ENCODE results near the gene IGF1R. TPM values are rescaled to one million over a fixed set of nuclear protein-coding genes. Genes with fewer than 3 reads are reported as not detected.

IGF1R gene
- total RNA-seq, 1 experiment from 2014 or later: 125 TPM

DNA sequence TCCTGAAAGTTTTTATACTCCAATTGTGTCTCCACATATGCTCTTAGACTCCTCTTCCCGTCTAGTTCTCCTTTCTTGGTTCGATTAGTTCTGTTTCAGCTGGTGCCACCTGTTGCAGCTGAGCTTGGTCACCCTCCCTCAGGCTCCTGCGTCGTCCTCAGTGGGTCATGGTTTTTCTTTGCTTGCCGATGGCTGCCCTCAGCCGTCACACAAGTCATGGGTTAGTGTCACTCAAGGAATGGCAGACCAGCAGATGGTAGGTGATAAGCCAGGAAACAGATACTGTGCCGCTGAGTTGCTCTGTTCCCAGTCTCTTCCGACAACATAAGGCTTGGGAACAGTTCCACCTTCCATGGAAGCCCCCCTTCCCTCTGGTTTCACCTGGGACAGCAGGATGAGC, 109.9 kb downstream of the IGF1R start:
- Mint-ChIP-seq H3K27ac (peak overlapping the region; percentile 82), H3K27me3 (ENCODE audit: low read depth) (no peaks in the 10 kb centered on the region), H3K9me3 (peaks cover 5% of the 10 kb centered on the region; the same call in 1 of the 2 replicates), H3K4me1 (peaks cover 61% of the 10 kb centered on the region), H3K4me3 (no peak overlapping the region), H3K36me3 (peaks cover 6% of the 10 kb centered on the region)
- ATAC-seq (no peak), DNase-seq (ENCODE audit: low spot score) (no peak)
- ChIA-PET CTCF (interaction anchor here (0.5 kb wide), 1 partner anchor 86 kb away, joined by 3 read pairs; no protein-coding TSS in a partner anchor), POLR2A (interaction anchor here (0.6 kb wide), 1 partner anchor 91 kb away, joined by 3 read pairs; no protein-coding TSS in a partner anchor)
- TF ChIP-seq, protein P1, sequence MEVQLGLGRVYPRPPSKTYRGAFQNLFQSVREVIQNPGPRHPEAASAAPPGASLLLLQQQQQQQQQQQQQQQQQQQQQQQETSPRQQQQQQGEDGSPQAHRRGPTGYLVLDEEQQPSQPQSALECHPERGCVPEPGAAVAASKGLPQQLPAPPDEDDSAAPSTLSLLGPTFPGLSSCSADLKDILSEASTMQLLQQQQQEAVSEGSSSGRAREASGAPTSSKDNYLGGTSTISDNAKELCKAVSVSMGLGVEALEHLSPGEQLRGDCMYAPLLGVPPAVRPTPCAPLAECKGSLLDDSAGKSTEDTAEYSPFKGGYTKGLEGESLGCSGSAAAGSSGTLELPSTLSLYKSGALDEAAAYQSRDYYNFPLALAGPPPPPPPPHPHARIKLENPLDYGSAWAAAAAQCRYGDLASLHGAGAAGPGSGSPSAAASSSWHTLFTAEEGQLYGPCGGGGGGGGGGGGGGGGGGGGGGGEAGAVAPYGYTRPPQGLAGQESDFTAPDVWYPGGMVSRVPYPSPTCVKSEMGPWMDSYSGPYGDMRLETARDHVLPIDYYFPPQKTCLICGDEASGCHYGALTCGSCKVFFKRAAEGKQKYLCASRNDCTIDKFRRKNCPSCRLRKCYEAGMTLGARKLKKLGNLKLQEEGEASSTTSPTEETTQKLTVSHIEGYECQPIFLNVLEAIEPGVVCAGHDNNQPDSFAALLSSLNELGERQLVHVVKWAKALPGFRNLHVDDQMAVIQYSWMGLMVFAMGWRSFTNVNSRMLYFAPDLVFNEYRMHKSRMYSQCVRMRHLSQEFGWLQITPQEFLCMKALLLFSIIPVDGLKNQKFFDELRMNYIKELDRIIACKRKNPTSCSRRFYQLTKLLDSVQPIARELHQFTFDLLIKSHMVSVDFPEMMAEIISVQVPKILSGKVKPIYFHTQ (CRISPR knock-in tag; IDR thresholded peaks at IDR 0.05): no peak
- no peak for TF ChIP-seq NFATC4 (CRISPR knock-in tag; IDR thresholded peaks at IDR 0.05)
- TF ChIP-seq ELF4 (CRISPR knock-in tag; IDR thresholded peaks at IDR 0.05; ENCODE audit: low read depth): no peak
- no peak for TF ChIP-seq TEAD4 (CRISPR knock-in tag; IDR thresholded peaks at IDR 0.05)
- TF ChIP-seq MAX (CRISPR knock-in tag; IDR thresholded peaks at IDR 0.05): no peak
- no peak for TF ChIP-seq GABPB1 (CRISPR knock-in tag; IDR thresholded peaks at IDR 0.05)
- no peak for TF ChIP-seq SOX15 (CRISPR knock-in tag; IDR thresholded peaks at IDR 0.05)
- no peak for TF ChIP-seq FOXK1 (CRISPR knock-in tag; IDR thresholded peaks at IDR 0.05)
- TF ChIP-seq NR1H2 (CRISPR knock-in tag; IDR thresholded peaks at IDR 0.05): no peak
- TF ChIP-seq ZNF396 (CRISPR knock-in tag; IDR thresholded peaks at IDR 0.05; ENCODE audit: borderline replicate concordance): no peak
- TF ChIP-seq MXD4 (CRISPR knock-in tag; IDR thresholded peaks at IDR 0.05; ENCODE audit: borderline replicate concordance): no peak
- no peak for TF ChIP-seq EMX1 (CRISPR knock-in tag; IDR thresholded peaks at IDR 0.05)
- TF ChIP-seq, protein P2, sequence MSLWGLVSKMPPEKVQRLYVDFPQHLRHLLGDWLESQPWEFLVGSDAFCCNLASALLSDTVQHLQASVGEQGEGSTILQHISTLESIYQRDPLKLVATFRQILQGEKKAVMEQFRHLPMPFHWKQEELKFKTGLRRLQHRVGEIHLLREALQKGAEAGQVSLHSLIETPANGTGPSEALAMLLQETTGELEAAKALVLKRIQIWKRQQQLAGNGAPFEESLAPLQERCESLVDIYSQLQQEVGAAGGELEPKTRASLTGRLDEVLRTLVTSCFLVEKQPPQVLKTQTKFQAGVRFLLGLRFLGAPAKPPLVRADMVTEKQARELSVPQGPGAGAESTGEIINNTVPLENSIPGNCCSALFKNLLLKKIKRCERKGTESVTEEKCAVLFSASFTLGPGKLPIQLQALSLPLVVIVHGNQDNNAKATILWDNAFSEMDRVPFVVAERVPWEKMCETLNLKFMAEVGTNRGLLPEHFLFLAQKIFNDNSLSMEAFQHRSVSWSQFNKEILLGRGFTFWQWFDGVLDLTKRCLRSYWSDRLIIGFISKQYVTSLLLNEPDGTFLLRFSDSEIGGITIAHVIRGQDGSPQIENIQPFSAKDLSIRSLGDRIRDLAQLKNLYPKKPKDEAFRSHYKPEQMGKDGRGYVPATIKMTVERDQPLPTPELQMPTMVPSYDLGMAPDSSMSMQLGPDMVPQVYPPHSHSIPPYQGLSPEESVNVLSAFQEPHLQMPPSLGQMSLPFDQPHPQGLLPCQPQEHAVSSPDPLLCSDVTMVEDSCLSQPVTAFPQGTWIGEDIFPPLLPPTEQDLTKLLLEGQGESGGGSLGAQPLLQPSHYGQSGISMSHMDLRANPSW (CRISPR knock-in tag; conservative IDR thresholded peaks at IDR 0.05; ENCODE audit: low read depth): no peak
- TF ChIP-seq, protein P3, sequence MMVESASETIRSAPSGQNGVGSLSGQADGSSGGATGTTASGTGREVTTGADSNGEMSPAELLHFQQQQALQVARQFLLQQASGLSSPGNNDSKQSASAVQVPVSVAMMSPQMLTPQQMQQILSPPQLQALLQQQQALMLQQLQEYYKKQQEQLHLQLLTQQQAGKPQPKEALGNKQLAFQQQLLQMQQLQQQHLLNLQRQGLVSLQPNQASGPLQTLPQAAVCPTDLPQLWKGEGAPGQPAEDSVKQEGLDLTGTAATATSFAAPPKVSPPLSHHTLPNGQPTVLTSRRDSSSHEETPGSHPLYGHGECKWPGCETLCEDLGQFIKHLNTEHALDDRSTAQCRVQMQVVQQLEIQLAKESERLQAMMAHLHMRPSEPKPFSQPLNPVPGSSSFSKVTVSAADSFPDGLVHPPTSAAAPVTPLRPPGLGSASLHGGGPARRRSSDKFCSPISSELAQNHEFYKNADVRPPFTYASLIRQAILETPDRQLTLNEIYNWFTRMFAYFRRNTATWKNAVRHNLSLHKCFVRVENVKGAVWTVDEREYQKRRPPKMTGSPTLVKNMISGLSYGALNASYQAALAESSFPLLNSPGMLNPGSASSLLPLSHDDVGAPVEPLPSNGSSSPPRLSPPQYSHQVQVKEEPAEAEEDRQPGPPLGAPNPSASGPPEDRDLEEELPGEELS (CRISPR knock-in tag; IDR thresholded peaks at IDR 0.05): no peak
- no peak for TF ChIP-seq FOXJ3 (CRISPR knock-in tag; IDR thresholded peaks at IDR 0.05; ENCODE audit: borderline replicate concordance)
- TF ChIP-seq RELA (CRISPR knock-in tag; IDR thresholded peaks at IDR 0.05; ENCODE audit: borderline replicate concordance): no peak
- no peak for TF ChIP-seq CREB1 (CRISPR knock-in tag; IDR thresholded peaks at IDR 0.05)
- TF ChIP-seq, protein P4, sequence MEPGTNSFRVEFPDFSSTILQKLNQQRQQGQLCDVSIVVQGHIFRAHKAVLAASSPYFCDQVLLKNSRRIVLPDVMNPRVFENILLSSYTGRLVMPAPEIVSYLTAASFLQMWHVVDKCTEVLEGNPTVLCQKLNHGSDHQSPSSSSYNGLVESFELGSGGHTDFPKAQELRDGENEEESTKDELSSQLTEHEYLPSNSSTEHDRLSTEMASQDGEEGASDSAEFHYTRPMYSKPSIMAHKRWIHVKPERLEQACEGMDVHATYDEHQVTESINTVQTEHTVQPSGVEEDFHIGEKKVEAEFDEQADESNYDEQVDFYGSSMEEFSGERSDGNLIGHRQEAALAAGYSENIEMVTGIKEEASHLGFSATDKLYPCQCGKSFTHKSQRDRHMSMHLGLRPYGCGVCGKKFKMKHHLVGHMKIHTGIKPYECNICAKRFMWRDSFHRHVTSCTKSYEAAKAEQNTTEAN (CRISPR knock-in tag; IDR thresholded peaks at IDR 0.05): no peak
- no peak for TF ChIP-seq JUN (CRISPR knock-in tag; IDR thresholded peaks at IDR 0.05)

Data from WTC11 (cell line).